Measurements from ENCODE around the gene AS3MT.

- TF ChIP-seq, protein P1, sequence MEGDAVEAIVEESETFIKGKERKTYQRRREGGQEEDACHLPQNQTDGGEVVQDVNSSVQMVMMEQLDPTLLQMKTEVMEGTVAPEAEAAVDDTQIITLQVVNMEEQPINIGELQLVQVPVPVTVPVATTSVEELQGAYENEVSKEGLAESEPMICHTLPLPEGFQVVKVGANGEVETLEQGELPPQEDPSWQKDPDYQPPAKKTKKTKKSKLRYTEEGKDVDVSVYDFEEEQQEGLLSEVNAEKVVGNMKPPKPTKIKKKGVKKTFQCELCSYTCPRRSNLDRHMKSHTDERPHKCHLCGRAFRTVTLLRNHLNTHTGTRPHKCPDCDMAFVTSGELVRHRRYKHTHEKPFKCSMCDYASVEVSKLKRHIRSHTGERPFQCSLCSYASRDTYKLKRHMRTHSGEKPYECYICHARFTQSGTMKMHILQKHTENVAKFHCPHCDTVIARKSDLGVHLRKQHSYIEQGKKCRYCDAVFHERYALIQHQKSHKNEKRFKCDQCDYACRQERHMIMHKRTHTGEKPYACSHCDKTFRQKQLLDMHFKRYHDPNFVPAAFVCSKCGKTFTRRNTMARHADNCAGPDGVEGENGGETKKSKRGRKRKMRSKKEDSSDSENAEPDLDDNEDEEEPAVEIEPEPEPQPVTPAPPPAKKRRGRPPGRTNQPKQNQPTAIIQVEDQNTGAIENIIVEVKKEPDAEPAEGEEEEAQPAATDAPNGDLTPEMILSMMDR (IDR thresholded peaks at IDR 0.05) = no peak
- no peak for TF ChIP-seq POLR2A (IDR thresholded peaks at IDR 0.05)
Measured at GRCh38 chr10:102945962-102946361, 76.7 kb downstream of the AS3MT start.
